ENCODE results near the gene NPAS4. TPM values are rescaled to one million over a fixed set of nuclear protein-coding genes. Genes with fewer than 3 reads are reported as not detected.
"Not testable (repeated sequence)": the region's sequence is repeated elsewhere in the genome, so short reads cannot be mapped to it uniquely, and the experiment has no call there.

NPAS4 gene
- total RNA-seq (2014; rRNA removed; shearing (Covaris generic)) (not detected in 2 replicates), polyA plus RNA-seq (2016; fragmentation: Nextera tagmentation; extraction: Ambion mirVana) (not detected in 2 replicates)

- Histone ChIP-seq H3K36me3 (ENCODE audit: low read depth) (no peaks in the 10 kb centered on the region), H2AFZ (no peak within 1 kb of the TSS), H3F3A (ENCODE audit: insufficient read depth) (peaks cover 24% of the 10 kb centered on the region), H3K4me1 (ENCODE audit: insufficient read depth) (peaks cover 12% of the 10 kb centered on the region), H3K79me2 (ENCODE audit: insufficient read depth) (no peaks in the 10 kb centered on the region), H4K20me1 (ENCODE audit: insufficient read depth) (no peaks in the 10 kb centered on the region), H3K27me3 (replicated peaks; ENCODE audit: insufficient read depth) (0 out of 2 replicates have a peak, but pooled peaks cover 5% of the 10 kb centered on the region), H3K4me3 (no peak within 1 kb of the TSS), H3K9me2 (ENCODE audit: insufficient read depth) (no peaks in the 10 kb centered on the region), H3K4me2 (ENCODE audit: unreplicated experiment) (no peak within 1 kb of the TSS), H3K9me3 (ENCODE audit: low read depth) (no peaks in the 10 kb centered on the region), H3K9ac (no peak within 1 kb of the TSS), H3K27ac (no peak within 1 kb of the TSS)
- DNase-seq: no peak
- 8 to 9% methylated on average over 47 to 71 of the region's 71 CpGs for WGBS, 2 experiments (ENCODE audit: low coverage in 1 of 2, low lambda C conversion rate in 2 of 2, missing lambda C conversion rate in 2 of 2)
- TF ChIP-seq EZH2phosphoT487 (IDR thresholded peaks at IDR 0.05; ENCODE audit: insufficient read depth, low read depth): no peak
- no peak for TF ChIP-seq EZH2 (IDR thresholded peaks at IDR 0.05; ENCODE audit: insufficient read depth, poor library complexity, severe bottlenecking)
- in situ Hi-C loops (cut with MboI): no loop called here
These were observed at the start of gene NPAS4 for GRCh38 chr11:66420671-66421476. Gene NPAS4, plus strand, starts transcription at chr11:66421035. Its CDS starts 145 bp downstream, at chr11:66421180.

GRCh38 chr11:66371627-66372415 is 49.0 kb upstream of the NPAS4 start, which contains the start of gene SLC29A2:
Gene SLC29A2, minus strand, starts transcription at chr11:66371760. Its CDS starts 169 bp downstream, at chr11:66371591.
- Histone ChIP-seq H2AFZ (peak within 1 kb of the TSS; percentile 50), H3K4me2 (ENCODE audit: unreplicated experiment) (peak within 1 kb of the TSS; percentile 66), H3K4me3 (peak within 1 kb of the TSS; percentile 59), H3K9me2 (ENCODE audit: insufficient read depth) (no peaks in the 10 kb centered on the region), H4K20me1 (ENCODE audit: insufficient read depth) (no peaks in the 10 kb centered on the region), H3F3A (ENCODE audit: insufficient read depth) (no peaks in the 10 kb centered on the region), H3K27me3 (replicated peaks; ENCODE audit: insufficient read depth) (peaks cover 33% of the 10 kb centered on the region), H3K36me3 (ENCODE audit: low read depth) (no peaks in the 10 kb centered on the region), H3K9me3 (ENCODE audit: low read depth) (no peaks in the 10 kb centered on the region), H3K4me1 (ENCODE audit: insufficient read depth) (no peaks in the 10 kb centered on the region), H3K27ac (no peak within 1 kb of the TSS), H3K9ac (no peak within 1 kb of the TSS), H3K79me2 (ENCODE audit: insufficient read depth) (no peaks in the 10 kb centered on the region)
- DNase-seq: peak; percentile 35
- TF ChIP-seq EZH2 (IDR thresholded peaks at IDR 0.05; ENCODE audit: insufficient read depth, poor library complexity, severe bottlenecking): no peak
- peak; percentile 69; the same call in 1 of the 2 replicates for TF ChIP-seq EZH2phosphoT487 (IDR thresholded peaks at IDR 0.05; ENCODE audit: insufficient read depth, low read depth)
- in situ Hi-C loops (cut with MboI): no loop called here
- WGBS, 2 experiments (ENCODE audit: low coverage in 1 of 2, low lambda C conversion rate in 2 of 2, missing lambda C conversion rate in 2 of 2): 2 to 3% methylated on average over 32 to 68 of the region's 72 CpGs

- in situ Hi-C loops (cut with MboI): no loop called here
- H3F3A ChIP-seq (ENCODE audit: insufficient read depth): no peaks in the 10 kb centered on the region
- TF ChIP-seq EZH2phosphoT487 (IDR thresholded peaks at IDR 0.05; ENCODE audit: insufficient read depth, low read depth) (no peak), EZH2 (IDR thresholded peaks at IDR 0.05; ENCODE audit: insufficient read depth, poor library complexity, severe bottlenecking) (no peak)
- no peaks in the 10 kb centered on the region for H4K20me1 ChIP-seq (ENCODE audit: insufficient read depth)
- H3K36me3 ChIP-seq (ENCODE audit: low read depth): no peaks in the 10 kb centered on the region
- no peak overlapping the region for H3K4me2 ChIP-seq (ENCODE audit: unreplicated experiment)
- no peak overlapping the region for H2AFZ ChIP-seq
- no peaks in the 10 kb centered on the region for H3K4me1 ChIP-seq (ENCODE audit: insufficient read depth)
- no peaks in the 10 kb centered on the region for H3K9me3 ChIP-seq (ENCODE audit: low read depth)
- H3K9me2 ChIP-seq (ENCODE audit: insufficient read depth): no peaks in the 10 kb centered on the region
- H3K27ac ChIP-seq: no peak overlapping the region
- DNase-seq: no peak
- peaks cover 33% of the 10 kb centered on the region for H3K27me3 ChIP-seq (replicated peaks; ENCODE audit: insufficient read depth)
- H3K9ac ChIP-seq: no peak overlapping the region
- H3K4me3 ChIP-seq: no peak overlapping the region
- WGBS, 2 experiments (ENCODE audit: low coverage in 1 of 2, low lambda C conversion rate in 2 of 2, missing lambda C conversion rate in 2 of 2): 7% methylated on average over 5 of the region's 5 CpGs
- no peaks in the 10 kb centered on the region for H3K79me2 ChIP-seq (ENCODE audit: insufficient read depth)
These were observed 47.6 kb upstream of the NPAS4 start for GRCh38 chr11:66373265-66373664.

DNA sequence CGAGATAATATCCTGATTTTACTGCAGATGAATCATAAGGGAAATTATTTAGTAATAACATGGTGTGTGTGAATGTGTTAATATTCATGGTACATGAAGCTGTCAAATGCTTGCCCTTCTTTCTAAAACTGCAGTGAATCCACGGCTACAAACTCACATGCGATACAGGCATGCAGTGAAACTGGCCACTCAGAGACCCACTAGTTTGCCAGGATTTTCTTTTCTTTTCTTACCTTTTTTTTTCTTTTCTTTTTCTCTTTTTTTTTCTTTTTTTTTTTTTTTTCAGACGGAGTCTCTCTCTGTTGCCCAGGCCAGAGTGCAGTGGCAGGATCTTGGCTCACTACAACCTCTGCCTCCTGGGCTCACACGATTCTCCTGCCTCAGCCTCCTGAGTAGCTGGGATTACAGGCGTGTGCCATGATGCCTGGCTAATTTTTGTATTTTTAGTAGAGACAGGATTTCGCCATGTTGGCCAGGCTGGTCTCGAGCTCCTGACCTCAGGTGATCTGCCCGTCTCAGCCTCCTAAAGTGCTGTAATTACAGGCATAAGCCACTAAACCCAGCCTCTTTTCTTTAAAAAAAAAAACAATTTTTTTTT is 47.0 kb upstream of the NPAS4 start:
- H2AFZ ChIP-seq; H4K20me1 ChIP-seq (ENCODE audit: insufficient read depth); DNase-seq; H3K9me2 ChIP-seq (ENCODE audit: insufficient read depth); H3K27ac ChIP-seq; H3K4me1 ChIP-seq (ENCODE audit: insufficient read depth); in situ Hi-C loops (cut with MboI); H3K4me2 ChIP-seq (ENCODE audit: unreplicated experiment); H3K4me3 ChIP-seq; H3F3A ChIP-seq (ENCODE audit: insufficient read depth); H3K36me3 ChIP-seq (ENCODE audit: low read depth); H3K9me3 ChIP-seq (ENCODE audit: low read depth); H3K79me2 ChIP-seq (ENCODE audit: insufficient read depth); H3K9ac ChIP-seq: not testable (repeated sequence)
- H3K27me3 ChIP-seq (replicated peaks; ENCODE audit: insufficient read depth): peaks cover 33% of the 10 kb centered on the region
- 30 to 37% methylated on average over 9 of the region's 9 CpGs for WGBS, 2 experiments (ENCODE audit: low coverage in 1 of 2, low lambda C conversion rate in 2 of 2, missing lambda C conversion rate in 2 of 2)

- not testable (repeated sequence) for H3K4me3 ChIP-seq; H3K4me1 ChIP-seq (ENCODE audit: insufficient read depth)
- 22 to 23% methylated on average over 7 of the region's 7 CpGs for WGBS, 2 experiments (ENCODE audit: low coverage in 1 of 2, low lambda C conversion rate in 2 of 2, missing lambda C conversion rate in 2 of 2)
These were observed 40.6 kb upstream of the NPAS4 start for GRCh38 chr11:66380264-66380663.

DNA sequence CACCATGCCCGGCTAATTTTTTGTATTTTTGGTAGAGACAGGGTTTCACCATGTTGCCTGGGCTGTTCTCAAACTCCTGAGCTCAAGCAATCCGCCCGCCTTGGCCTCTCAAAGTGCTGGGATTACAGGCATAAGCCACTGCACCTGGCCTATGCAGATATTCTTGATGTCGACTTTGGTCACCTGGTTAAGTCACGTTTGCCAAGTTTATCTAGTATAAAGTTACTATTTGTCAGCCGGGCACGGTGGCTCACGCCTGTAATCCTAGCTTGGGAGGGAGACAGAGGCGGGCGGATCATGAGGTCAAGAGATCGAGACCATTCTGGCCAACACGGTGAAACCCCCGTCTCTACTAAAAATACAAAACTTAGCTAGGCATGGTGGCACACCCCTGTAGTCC is 36.5 kb upstream of the NPAS4 start:
- H3K4me2 ChIP-seq (ENCODE audit: unreplicated experiment); H3F3A ChIP-seq (ENCODE audit: insufficient read depth); H3K27ac ChIP-seq; H3K4me1 ChIP-seq (ENCODE audit: insufficient read depth); H3K4me3 ChIP-seq; H3K9ac ChIP-seq; DNase-seq; H3K36me3 ChIP-seq (ENCODE audit: low read depth); H3K9me2 ChIP-seq (ENCODE audit: insufficient read depth); H3K9me3 ChIP-seq (ENCODE audit: low read depth); H4K20me1 ChIP-seq (ENCODE audit: insufficient read depth); H3K27me3 ChIP-seq (replicated peaks; ENCODE audit: insufficient read depth); H2AFZ ChIP-seq; H3K79me2 ChIP-seq (ENCODE audit: insufficient read depth): not testable (repeated sequence)
- in situ Hi-C loops (cut with MboI): loop anchor here (10.0 kb wide), 1 partner anchor 80 kb away; no protein-coding TSS in a partner anchor
- WGBS, 2 experiments (ENCODE audit: low coverage in 1 of 2, low lambda C conversion rate in 2 of 2, missing lambda C conversion rate in 2 of 2): 87 to 88% methylated on average over 13 of the region's 13 CpGs

More at GRCh38 chr11:66380264-66380663, 40.6 kb upstream of the NPAS4 start:
- H3K27ac ChIP-seq; H3K9me3 ChIP-seq (ENCODE audit: low read depth); H3K9me2 ChIP-seq (ENCODE audit: insufficient read depth); H2AFZ ChIP-seq; DNase-seq; H3K79me2 ChIP-seq (ENCODE audit: insufficient read depth); H4K20me1 ChIP-seq (ENCODE audit: insufficient read depth); H3K4me2 ChIP-seq (ENCODE audit: unreplicated experiment); H3F3A ChIP-seq (ENCODE audit: insufficient read depth); H3K27me3 ChIP-seq (replicated peaks; ENCODE audit: insufficient read depth); H3K36me3 ChIP-seq (ENCODE audit: low read depth); H3K9ac ChIP-seq: not testable (repeated sequence)
- in situ Hi-C loops (cut with MboI): loop anchor here (10.0 kb wide), 1 partner anchor 75 kb away; no protein-coding TSS in a partner anchor
